HG02759 (cell line): Measurements from ENCODE around the gene ZNF138.
A peak's percentile ranks its signal among the peaks of the same experiment; 100 is the strongest.
"Not testable (repeated sequence)": the region's sequence is repeated elsewhere in the genome, so short reads cannot be mapped to it uniquely, and the experiment has no call there.

ENCODE experiments used
- ATAC-seq: cut with Tn5 transposase; IDR thresholded peaks from one replicate; pipeline ENCODE4 v1.9.1; 2021; ENCODE audit warnings: mild to moderate bottlenecking, moderate library complexity; ENCODE audit not compliant: unreplicated experiment

The ZNF138 gene

GRCh38 chr7:64794171-64794844 lies at the start of gene ZNF138:
TSS of gene ZNF138 (plus strand) at chr7:64794428. CDS start at chr7:64794569, 141 bp downstream.
- ATAC-seq, result peak; percentile 100

- no peak for ATAC-seq
Observed at GRCh38 chr7:64744680-64745079, 49.5 kb upstream of the ZNF138 start.

GRCh38 chr7:64747802-64748201 lies 46.4 kb upstream of the ZNF138 start:
- no peak for ATAC-seq

- ATAC-seq, result no peak
Observed at GRCh38 chr7:64753032-64753431, 41.2 kb upstream of the ZNF138 start.

GRCh38 chr7:64755865-64756264 lies 38.4 kb upstream of the ZNF138 start:
- no peak for ATAC-seq

GRCh38 chr7:64758151-64758550 lies 36.1 kb upstream of the ZNF138 start:
- no peak for ATAC-seq

- ATAC-seq, result no peak
Observed at GRCh38 chr7:64768824-64769223, 25.4 kb upstream of the ZNF138 start.

- ATAC-seq, result no peak
Observed at GRCh38 chr7:64774204-64774842, 19.9 kb upstream of the ZNF138 start.

- no peak for ATAC-seq
Observed at GRCh38 chr7:64775289-64775688, 18.9 kb upstream of the ZNF138 start.

- ATAC-seq, result not testable (repeated sequence)
Observed at GRCh38 chr7:64784842-64785241, 9.4 kb upstream of the ZNF138 start.

- ATAC-seq, result no peak
Observed at GRCh38 chr7:64787295-64787694, 6.9 kb upstream of the ZNF138 start.

GRCh38 chr7:64789241-64789640 lies 5.0 kb upstream of the ZNF138 start:
- ATAC-seq, result not testable (repeated sequence)

- ATAC-seq, result no peak
Observed at GRCh38 chr7:64793106-64793755, 997 bp upstream of the ZNF138 start.

GRCh38 chr7:64795176-64795575 lies 948 bp downstream of the ZNF138 start:
- ATAC-seq, result no peak

GRCh38 chr7:64799169-64799568 lies 4.9 kb downstream of the ZNF138 start:
- not testable (repeated sequence) for ATAC-seq

GRCh38 chr7:64802699-64803098 lies 8.5 kb downstream of the ZNF138 start:
- no peak for ATAC-seq

- ATAC-seq, result no peak
Observed at GRCh38 chr7:64807731-64808365, 13.6 kb downstream of the ZNF138 start.

GRCh38 chr7:64811767-64812166 lies 17.5 kb downstream of the ZNF138 start:
- ATAC-seq, result no peak

GRCh38 chr7:64830926-64831325 lies 36.7 kb downstream of the ZNF138 start:
- ATAC-seq, result no peak

GRCh38 chr7:64832136-64832535 lies 37.9 kb downstream of the ZNF138 start:
- no peak for ATAC-seq

- ATAC-seq, result no peak
Observed at GRCh38 chr7:64834989-64835388, 40.8 kb downstream of the ZNF138 start.

GRCh38 chr7:64835856-64836255 lies 41.6 kb downstream of the ZNF138 start:
- ATAC-seq, result not testable (repeated sequence)
